HepG2 (cell line): ENCODE measurements around the gene SETD1A. TPM values are rescaled to one million over a fixed set of nuclear protein-coding genes. Genes with fewer than 3 reads are reported as not detected.
A peak's percentile ranks its signal among the peaks of the same experiment; 100 is the strongest.

Source experiments
- BRD4 ChIP-seq: sonication (generic); formaldehyde crosslinking; IDR thresholded peaks from 2 replicates; pipeline ENCODE4 v1.4.0; 2020; ENCODE audit warnings: missing genetic modification reagents
- DNMT1 ChIP-seq: sonication (generic); formaldehyde crosslinking; IDR thresholded peaks from 2 replicates; pipeline ENCODE4 v1.5.1; 2020; ENCODE audit warnings: mild to moderate bottlenecking, missing genetic modification reagents
- EED ChIP-seq: sonication (generic); formaldehyde crosslinking; IDR thresholded peaks from 2 replicates; pipeline ENCODE4 v1.5.0; 2020; ENCODE audit warnings: mild to moderate bottlenecking, missing genetic modification reagents
- MED1 ChIP-seq: sonication (generic); formaldehyde crosslinking; IDR thresholded peaks from 2 replicates; pipeline ENCODE4 v1.4.0; 2020; ENCODE audit warnings: missing genetic modification reagents
- MTF2 ChIP-seq: sonication (generic); formaldehyde crosslinking; IDR thresholded peaks from 2 replicates; pipeline ENCODE4 v1.5.0; 2020; ENCODE audit warnings: missing genetic modification reagents, borderline replicate concordance
- NR2C2 ChIP-seq: sonication (generic); formaldehyde crosslinking; IDR thresholded peaks from 2 replicates; pipeline ENCODE4 v1.4.0; 2020; ENCODE audit warnings: missing genetic modification reagents, mild to moderate bottlenecking, moderate library complexity, borderline replicate concordance
- NR2F1 ChIP-seq, 2 experiments: fragments of 450-650 bp in 1 of 2; formaldehyde crosslinking in 1 of 2; IDR thresholded peaks; 2 replicates each; pipeline versions ENCODE4 v1.5.0 to v1.6.1; 2016 to 2020; ENCODE audit warnings: mild to moderate bottlenecking in 1 of 2, missing compliant biosample characterization in 1 of 2, missing genetic modification reagents in 1 of 2, moderate library complexity in 1 of 2
- PATZ1 ChIP-seq: sonication (generic); formaldehyde crosslinking; IDR thresholded peaks from 2 replicates; pipeline ENCODE4 v1.4.0; 2020; ENCODE audit warnings: missing genetic modification reagents
- PHF8 ChIP-seq: sonication (generic); formaldehyde crosslinking; IDR thresholded peaks from 2 replicates; pipeline ENCODE4 v1.5.0; 2020; ENCODE audit warnings: missing genetic modification reagents
- PPARG ChIP-seq: conservative IDR thresholded peaks from 2 replicates; pipeline ENCODE4 v1.6.1; 2016; ENCODE audit warnings: missing biosample characterization, missing genetic modification reagents
- STAG1 ChIP-seq: sonication (generic); formaldehyde crosslinking; IDR thresholded peaks from 2 replicates; pipeline ENCODE4 v1.4.0; 2020; ENCODE audit warnings: missing genetic modification reagents
- ZBTB40 ChIP-seq, 2 experiments: fragments of 450-650 bp in 1 of 2; sonication (generic) in 1 of 2; formaldehyde crosslinking in 1 of 2; IDR thresholded peaks; 2 replicates each; pipeline versions ENCODE4 v1.6.1 to v1.8.0; 2016 to 2022; ENCODE audit warnings: antibody characterized with exemption in 1 of 2, mild to moderate bottlenecking in 1 of 2, missing genetic modification reagents in 1 of 2
- ZNF782 ChIP-seq: sonication (generic); formaldehyde crosslinking; IDR thresholded peaks from 2 replicates; pipeline ENCODE4 v1.4.0; 2020; ENCODE audit warnings: missing genetic modification reagents, mild to moderate bottlenecking, borderline replicate concordance
- polyA plus RNA-seq, 8 experiments: library from polyadenylated mRNA; depleted of rRNA in 3 of 8; stranded (reverse) in 7 of 8; unstranded in 1 of 8; fragments of >200 nt; fragmentation: Illumina TruSeq in 4 of 8; extraction: Trizol in 4 of 8; gene quantifications; 2 replicates each; pipeline versions ENCODE4 v1.2.1 to v1.2.3, GENCODE V29; 2011 to 2016; ENCODE audit warnings: low read depth in 4 of 8, missing spikeins in 1 of 8, mixed read lengths in 1 of 8; ENCODE audit not compliant: insufficient read depth in 1 of 8
- total RNA-seq, 5 experiments: library from RNA; depleted of rRNA; stranded (reverse); fragments of >200 nt; fragmentation: Illumina TruSeq; extraction: Trizol; gene quantifications; 2 replicates each; pipeline ENCODE4 v1.2.3, GENCODE V29; 2016; ENCODE audit warnings: low read depth in 1 of 5
- TF ChIP-seq, protein P1 (sequence below): sonication (generic); formaldehyde crosslinking; IDR thresholded peaks from 2 replicates; pipeline ENCODE4 v1.4.0; 2020; ENCODE audit warnings: missing genetic modification reagents, mild to moderate bottlenecking, borderline replicate concordance

The SETD1A gene
- total and polyA plus RNA-seq, 2 of the 13 experiments (the other 11 are each of a cell fraction or from before 2014, with no cell fraction given) = 3.8 to 5.6 TPM

DNA sequence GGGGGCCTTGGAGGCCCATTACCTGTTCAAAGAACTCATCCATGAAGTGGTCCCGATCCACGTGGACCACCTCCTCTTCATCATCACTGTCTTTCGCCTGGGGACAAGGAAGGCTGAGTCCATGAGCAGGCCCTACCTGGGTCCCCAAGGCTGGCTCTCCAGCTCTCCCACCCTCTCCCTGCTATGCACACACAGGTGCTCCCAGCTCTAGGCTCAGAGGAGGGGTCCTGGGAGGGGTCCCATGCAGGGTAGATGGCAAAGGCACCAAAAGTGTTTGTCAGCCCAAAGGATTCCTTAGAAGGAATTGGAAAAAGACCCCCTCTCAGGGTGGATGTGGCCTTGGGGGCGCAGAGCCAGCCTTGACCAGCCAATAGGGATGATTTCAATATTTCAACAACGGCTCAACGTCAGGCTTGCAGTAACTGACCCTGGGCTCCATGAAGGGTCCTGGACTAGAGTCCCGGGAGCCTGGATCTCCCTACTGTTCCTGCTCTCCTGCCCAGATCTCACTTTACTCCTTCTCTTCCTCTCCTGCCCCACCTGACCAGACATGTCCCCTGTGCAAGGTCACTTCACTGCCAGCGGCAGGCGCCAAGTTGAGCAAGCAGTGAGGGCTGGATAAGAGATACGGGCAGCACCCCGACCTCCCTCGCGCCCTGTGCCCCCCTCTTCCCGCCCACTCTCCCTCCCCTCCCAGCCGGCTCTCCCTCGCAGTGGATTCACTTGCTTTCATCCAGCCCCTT is 44.1 kb downstream of the SETD1A start (continued):
- TF ChIP-seq, protein P1, sequence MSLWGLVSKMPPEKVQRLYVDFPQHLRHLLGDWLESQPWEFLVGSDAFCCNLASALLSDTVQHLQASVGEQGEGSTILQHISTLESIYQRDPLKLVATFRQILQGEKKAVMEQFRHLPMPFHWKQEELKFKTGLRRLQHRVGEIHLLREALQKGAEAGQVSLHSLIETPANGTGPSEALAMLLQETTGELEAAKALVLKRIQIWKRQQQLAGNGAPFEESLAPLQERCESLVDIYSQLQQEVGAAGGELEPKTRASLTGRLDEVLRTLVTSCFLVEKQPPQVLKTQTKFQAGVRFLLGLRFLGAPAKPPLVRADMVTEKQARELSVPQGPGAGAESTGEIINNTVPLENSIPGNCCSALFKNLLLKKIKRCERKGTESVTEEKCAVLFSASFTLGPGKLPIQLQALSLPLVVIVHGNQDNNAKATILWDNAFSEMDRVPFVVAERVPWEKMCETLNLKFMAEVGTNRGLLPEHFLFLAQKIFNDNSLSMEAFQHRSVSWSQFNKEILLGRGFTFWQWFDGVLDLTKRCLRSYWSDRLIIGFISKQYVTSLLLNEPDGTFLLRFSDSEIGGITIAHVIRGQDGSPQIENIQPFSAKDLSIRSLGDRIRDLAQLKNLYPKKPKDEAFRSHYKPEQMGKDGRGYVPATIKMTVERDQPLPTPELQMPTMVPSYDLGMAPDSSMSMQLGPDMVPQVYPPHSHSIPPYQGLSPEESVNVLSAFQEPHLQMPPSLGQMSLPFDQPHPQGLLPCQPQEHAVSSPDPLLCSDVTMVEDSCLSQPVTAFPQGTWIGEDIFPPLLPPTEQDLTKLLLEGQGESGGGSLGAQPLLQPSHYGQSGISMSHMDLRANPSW (CRISPR knock-in tag) = no peak
- TF ChIP-seq NR2C2 (CRISPR knock-in tag) = 0 out of 2 replicates have a peak, but pooled peaks have one; percentile 35
- TF ChIP-seq ZBTB40 (IDR thresholded peaks at IDR 0.05) = no peak
- TF ChIP-seq ZBTB40 (CRISPR knock-in tag; IDR thresholded peaks at IDR 0.05) = 0 out of 2 replicates have a peak, but pooled peaks have one; percentile 13
- TF ChIP-seq MTF2 (CRISPR knock-in tag) = no peak
- 0 out of 2 replicates have a peak, but pooled peaks have one; percentile 12 for TF ChIP-seq DNMT1 (CRISPR knock-in tag)
- TF ChIP-seq PATZ1 = peak; percentile 71
- peak; percentile 58 for TF ChIP-seq BRD4 (CRISPR knock-in tag)
- TF ChIP-seq PHF8 (CRISPR knock-in tag) = peak; percentile 16; the same call in 1 of the 2 replicates
- no peak for TF ChIP-seq PPARG
- TF ChIP-seq MED1 (CRISPR knock-in tag) = peak; percentile 22; the same call in 1 of the 2 replicates
- TF ChIP-seq EED = no peak
- TF ChIP-seq ZNF782 = peak; percentile 74; the same call in 1 of the 2 replicates
- peak in 1 of 2 experiments; percentile 15; a peak in 1 of 4 replicates for TF ChIP-seq NR2F1 (CRISPR knock-in tag; IDR thresholded peaks at IDR 0.05)
- TF ChIP-seq STAG1 (CRISPR knock-in tag) = no peak
